Endothelial cell of umbilical vein (primary cell): Measurements from ENCODE around the gene PPP1R9B. TPM values are rescaled to one million over a fixed set of nuclear protein-coding genes. Genes with fewer than 3 reads are reported as not detected.

Experiments used
- BruUV-seq: library from RNA; stranded (reverse); fragments of 400-500 nt; replicated peaks from 2 replicates; lab custom pipeline; 2021; lab: Mats Ljungman, UMichigan
- CTCF ChIA-PET: fragments of 300-600, 350-600 bp; sonication (Branson Sonifier 250); formaldehyde crosslinking; loops from one replicate; lab custom pipeline; 2021; ENCODE audit warnings: antibody characterized with exemption, inconsistent platforms; lab: Charles Lee
- POLR2A ChIA-PET: fragments of 300-600, 350-600 bp; sonication (Branson Sonifier 250); formaldehyde crosslinking; loops from one replicate; lab custom pipeline; 2021; ENCODE audit warnings: antibody characterized with exemption, inconsistent platforms; lab: Charles Lee
- DNase-seq: peaks from one replicate; pipeline ENCODE4 v3.0.0-alpha.2; 2011; ENCODE audit warnings: low read depth, low spot score
- FAIRE-seq: peaks from 2 replicates; lab custom pipeline; 2011; peaks lifted over from hg19 to GRCh38; lab: Jason Lieb, UNC
- H2AFZ ChIP-seq: 2 replicates; pipeline ENCODE4 v1.6.0; 2012; ENCODE audit warnings: low read depth, low read length, control low read depth, inconsistent platforms
- H3K27ac ChIP-seq: 2 replicates; pipeline ENCODE4 v1.5.1; 2011; ENCODE audit warnings: low read depth, mild to moderate bottlenecking, control low read depth, low read length, moderate library complexity; ENCODE audit not compliant: insufficient read depth
- H3K27me3 ChIP-seq, 2 experiments: 2 replicates each; pipeline versions ENCODE4 v1.6.0 to v1.6.1; 2011; ENCODE audit warnings: low read length in 2 of 2, mixed read lengths in 1 of 2; ENCODE audit not compliant: control insufficient read depth in 2 of 2, insufficient read depth in 2 of 2
- H3K36me3 ChIP-seq, 2 experiments: 2 replicates in 1 of 2; 3 replicates in 1 of 2; pipeline ENCODE4 v1.5.1; 2011; ENCODE audit warnings: low read length in 2 of 2, mild to moderate bottlenecking in 1 of 2, moderate library complexity in 1 of 2; ENCODE audit not compliant: control insufficient read depth in 2 of 2, insufficient read depth in 2 of 2; ENCODE audit errors: extremely low read depth in 1 of 2
- H3K4me1 ChIP-seq: 3 replicates; pipeline ENCODE4 v1.5.1; 2011; ENCODE audit warnings: mild to moderate bottlenecking, low read length; ENCODE audit not compliant: control insufficient read depth, insufficient read depth; ENCODE audit errors: extremely low read depth
- H3K4me2 ChIP-seq: 2 replicates; pipeline ENCODE4 v1.6.1; 2011; ENCODE audit warnings: low read length, control low read depth, mixed read lengths; ENCODE audit not compliant: insufficient read depth
- H3K4me3 ChIP-seq, 3 experiments: fragments of 200-600 bp in 1 of 3; sonication (generic), shearing (Covaris generic) in 1 of 3; replicated peaks in 1 of 3; 2 replicates each; pipeline ENCODE4 v1.5.1; 2011 to 2016; ENCODE audit warnings: control low read depth in 3 of 3, low read length in 3 of 3, mild to moderate bottlenecking in 2 of 3, inconsistent platforms in 1 of 3, low read depth in 1 of 3, moderate library complexity in 1 of 3; ENCODE audit not compliant: insufficient read depth in 1 of 3
- H3K79me2 ChIP-seq: 2 replicates; pipeline ENCODE4 v1.6.0; 2012; ENCODE audit warnings: low read length, inconsistent platforms; ENCODE audit not compliant: control insufficient read depth, insufficient read depth
- H3K9ac ChIP-seq: replicated peaks from 2 replicates; pipeline ENCODE3; 2011; ENCODE audit warnings: low read length, control low read depth; ENCODE audit not compliant: insufficient read depth; ENCODE audit errors: extremely low read depth
- H3K9me1 ChIP-seq: replicated peaks from 3 replicates; pipeline ENCODE4 v1.6.0; 2011; ENCODE audit warnings: mild to moderate bottlenecking, low read length; ENCODE audit not compliant: control insufficient read depth, insufficient read depth; ENCODE audit errors: extremely low read depth
- H3K9me3 ChIP-seq: replicated peaks from 2 replicates; pipeline ENCODE4 v1.5.1; 2012; ENCODE audit warnings: low read length, inconsistent platforms; ENCODE audit not compliant: control insufficient read depth, insufficient read depth
- H4K20me1 ChIP-seq: replicated peaks from 2 replicates; pipeline ENCODE3; 2011; ENCODE audit warnings: mild to moderate bottlenecking, low read length; ENCODE audit not compliant: control insufficient read depth, insufficient read depth; ENCODE audit errors: extremely low read depth
- EZH2 ChIP-seq: IDR thresholded peaks from 2 replicates; pipeline ENCODE4 v1.6.1; 2012; ENCODE audit warnings: borderline replicate concordance, low read depth, mild to moderate bottlenecking, moderate library complexity, low read length, inconsistent platforms; ENCODE audit not compliant: severe bottlenecking
- FOS ChIP-seq: IDR thresholded peaks from 2 replicates; pipeline ENCODE4 v1.6.1; 2011; ENCODE audit warnings: mild to moderate bottlenecking, low read length, moderate library complexity, borderline replicate concordance; ENCODE audit not compliant: insufficient read depth
- GATA2 ChIP-seq: IDR thresholded peaks from 2 replicates; pipeline ENCODE4 v1.7.0; 2011; ENCODE audit warnings: low read depth, mild to moderate bottlenecking, moderate library complexity, mixed read lengths, low read length; ENCODE audit not compliant: insufficient read length, insufficient read depth
- JUN ChIP-seq: IDR thresholded peaks from 2 replicates; pipeline ENCODE4 v1.6.1; 2011; ENCODE audit warnings: borderline replicate concordance, low read depth; ENCODE audit not compliant: insufficient read length, insufficient read depth
- MYC ChIP-seq: IDR thresholded peaks from one replicate; pipeline ENCODE4 v1.6.1; 2011; ENCODE audit warnings: mild to moderate bottlenecking, low read depth, low read length
- POLR2A ChIP-seq: IDR thresholded peaks from 2 replicates; pipeline ENCODE4 v1.6.1; 2012; ENCODE audit warnings: low read depth, mild to moderate bottlenecking, control low read depth, low read length
- POLR2AphosphoS5 ChIP-seq: IDR thresholded peaks from 2 replicates; pipeline ENCODE4 v1.6.1; 2012; ENCODE audit warnings: low read depth, mild to moderate bottlenecking, control low read depth, low read length, moderate library complexity; ENCODE audit not compliant: insufficient read depth
- dilution Hi-C: fragments of 300-500 bp; cut with MboI; formaldehyde crosslinking; loops from one replicate; pipeline ENCODE4 v1.15.0; 2019; ENCODE audit warnings: low sequenced_read_pairs; ENCODE audit not compliant: extremely low pct_ligation_motif_present
- intact Hi-C: fragments of 100-400 bp; cut with micrococcal nuclease; formaldehyde crosslinking; loops from one replicate; pipeline ENCODE4 v1.10.0; 2022
- polyA plus RNA-seq, 4 experiments: library from polyadenylated mRNA; depleted of rRNA in 3 of 4; stranded (reverse) in 3 of 4; unstranded in 1 of 4; fragments of >200 nt; gene quantifications; 2 replicates each; pipeline versions ENCODE4 v1.2.1 to v1.2.3, GENCODE V29; 2011 to 2012; ENCODE audit warnings: missing spikeins in 1 of 4
- total RNA-seq: library from RNA; stranded (reverse); gene quantifications from 2 replicates; pipeline ENCODE4 v1.2.3, GENCODE V29; 2021
- TF ChIP-seq, protein P1 (sequence below): IDR thresholded peaks from 2 replicates; pipeline ENCODE4 v1.6.1; 2011; ENCODE audit not compliant: insufficient read depth, insufficient read length
- TF ChIP-seq, protein P2 (sequence below), 2 donors: IDR thresholded peaks; 1 replicate in 1 of 2; 2 replicates in 1 of 2; pipeline ENCODE4 v1.5.1; 2011; ENCODE audit warnings: low read length in 2 of 2, mild to moderate bottlenecking in 2 of 2, moderate library complexity in 2 of 2, control low read depth in 1 of 2, inconsistent platforms in 1 of 2, low read depth in 1 of 2; ENCODE audit not compliant: insufficient read depth in 1 of 2; ENCODE audit errors: extremely low read depth in 1 of 2

PPP1R9B gene
- total and polyA plus RNA-seq, 2 donors (not counting 3 experiments of a cell fraction or from before 2014, with no cell fraction given) = 20.1 to 60.2 TPM

DNA sequence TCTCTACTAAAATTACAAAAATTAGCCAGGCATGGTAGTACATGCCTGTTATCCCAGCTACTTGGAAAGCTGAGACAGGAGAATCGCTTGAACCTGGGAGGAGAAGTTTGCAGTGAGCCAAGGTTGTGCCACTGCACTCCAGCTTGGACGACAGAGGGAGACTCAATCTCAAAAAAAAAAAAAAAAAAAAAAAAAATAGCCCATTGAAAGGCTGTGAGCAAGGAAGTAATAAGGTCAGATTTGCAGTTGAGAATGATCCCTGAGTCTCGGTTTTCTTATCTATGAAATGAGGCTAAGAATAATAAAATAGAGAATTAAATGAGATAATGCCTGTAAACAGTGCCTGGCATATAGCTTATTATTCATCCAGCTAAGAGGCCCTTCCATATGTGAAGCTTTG, 56.7 kb downstream of the PPP1R9B start:
- Histone ChIP-seq H3K79me2 (no peaks in the 10 kb centered on the region), H3K4me3 (no peak overlapping the region), H2AFZ (no peak overlapping the region), H3K27ac (no peak overlapping the region), H3K36me3 (peaks cover 0 to 16% of the 10 kb centered on the region in 2 experiments), H3K4me2 (no peak overlapping the region), H3K4me1 (peaks cover 10% of the 10 kb centered on the region), H3K9me3 (no peaks in the 10 kb centered on the region), H3K9me1 (no peaks in the 10 kb centered on the region), H3K9ac (no peak overlapping the region), H4K20me1 (no peaks in the 10 kb centered on the region), H3K27me3 (no peaks in the 10 kb centered on the region)
- FAIRE-seq (no peak), DNase-seq (no peak)
- BruUV-seq = no TSS peak
- intact Hi-C loops (loop anchor here (1.0 to 2.0 kb wide), 4 partner anchors 58 to 203 kb away; no protein-coding TSS in a partner anchor), dilution Hi-C loops (no loop called here)
- ChIA-PET POLR2A (interaction anchor here (0.7 kb wide), 1 partner anchor 73 kb away, joined by 5 read pairs; no protein-coding TSS in a partner anchor), CTCF (interaction anchor here (0.8 to 5.4 kb wide), 48 partner anchors 9 to 213 kb away, joined by 3 to 101 read pairs (median 9); partner anchors contain the start of genes ITGA3, PPP1R9B, SAMD14 and SGCA)
- TF ChIP-seq GATA2 (no peak), MYC (no peak), EZH2 (no peak), POLR2AphosphoS5 (no peak), POLR2A (no peak), JUN (no peak), FOS (no peak)
- TF ChIP-seq, protein P1, sequence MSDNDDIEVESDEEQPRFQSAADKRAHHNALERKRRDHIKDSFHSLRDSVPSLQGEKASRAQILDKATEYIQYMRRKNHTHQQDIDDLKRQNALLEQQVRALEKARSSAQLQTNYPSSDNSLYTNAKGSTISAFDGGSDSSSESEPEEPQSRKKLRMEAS = no peak
- TF ChIP-seq, protein P2, sequence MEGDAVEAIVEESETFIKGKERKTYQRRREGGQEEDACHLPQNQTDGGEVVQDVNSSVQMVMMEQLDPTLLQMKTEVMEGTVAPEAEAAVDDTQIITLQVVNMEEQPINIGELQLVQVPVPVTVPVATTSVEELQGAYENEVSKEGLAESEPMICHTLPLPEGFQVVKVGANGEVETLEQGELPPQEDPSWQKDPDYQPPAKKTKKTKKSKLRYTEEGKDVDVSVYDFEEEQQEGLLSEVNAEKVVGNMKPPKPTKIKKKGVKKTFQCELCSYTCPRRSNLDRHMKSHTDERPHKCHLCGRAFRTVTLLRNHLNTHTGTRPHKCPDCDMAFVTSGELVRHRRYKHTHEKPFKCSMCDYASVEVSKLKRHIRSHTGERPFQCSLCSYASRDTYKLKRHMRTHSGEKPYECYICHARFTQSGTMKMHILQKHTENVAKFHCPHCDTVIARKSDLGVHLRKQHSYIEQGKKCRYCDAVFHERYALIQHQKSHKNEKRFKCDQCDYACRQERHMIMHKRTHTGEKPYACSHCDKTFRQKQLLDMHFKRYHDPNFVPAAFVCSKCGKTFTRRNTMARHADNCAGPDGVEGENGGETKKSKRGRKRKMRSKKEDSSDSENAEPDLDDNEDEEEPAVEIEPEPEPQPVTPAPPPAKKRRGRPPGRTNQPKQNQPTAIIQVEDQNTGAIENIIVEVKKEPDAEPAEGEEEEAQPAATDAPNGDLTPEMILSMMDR (IDR thresholded peaks at IDR 0.05; ENCODE audit: extremely low read depth in 1 of 2, insufficient read depth in 1 of 2, low read depth in 1 of 2, low read length in 2 of 2) = no peak
